GM18526 (cell line): Measurements from ENCODE around the gene TSPAN11.

Experiments used
- POLR2A ChIP-seq: IDR thresholded peaks from 3 replicates; pipeline ENCODE4 v1.6.1; 2011; ENCODE audit not compliant: insufficient read length; ENCODE audit errors: extremely low read depth

The TSPAN11 gene

DNA sequence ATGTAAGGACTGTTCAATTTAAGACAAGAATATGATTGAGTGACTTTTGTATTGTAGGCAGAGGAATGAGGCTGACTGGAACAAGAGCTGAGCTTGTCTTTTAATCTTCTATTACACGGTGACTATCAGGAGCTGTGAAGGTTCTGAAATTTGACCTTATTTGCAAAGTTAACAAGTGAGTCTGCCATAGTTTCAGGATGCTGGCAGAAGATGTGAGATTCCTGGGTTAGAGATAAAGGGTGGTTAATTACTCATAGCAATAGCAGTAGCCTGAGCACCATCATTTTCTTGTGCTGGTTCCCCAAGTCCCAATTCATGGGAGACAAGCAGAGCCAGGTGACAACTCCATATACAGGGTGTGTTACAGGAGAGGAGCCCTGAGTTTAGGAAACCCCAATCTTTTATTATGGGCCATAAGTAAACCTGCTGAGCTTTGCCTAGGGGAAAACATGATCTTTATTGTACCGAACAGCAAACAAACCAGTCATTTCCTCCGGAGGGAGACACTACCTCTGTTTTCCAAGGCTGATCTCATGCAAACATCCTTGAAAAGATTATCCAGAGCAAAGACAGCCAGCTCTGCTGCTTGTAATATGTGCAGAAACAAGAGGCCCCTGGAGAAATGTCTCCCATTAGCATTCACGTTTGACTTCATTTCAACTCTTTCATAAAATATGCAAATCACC is 95.4 kb downstream of the TSPAN11 start:
- TF ChIP-seq POLR2A = no peak

DNA sequence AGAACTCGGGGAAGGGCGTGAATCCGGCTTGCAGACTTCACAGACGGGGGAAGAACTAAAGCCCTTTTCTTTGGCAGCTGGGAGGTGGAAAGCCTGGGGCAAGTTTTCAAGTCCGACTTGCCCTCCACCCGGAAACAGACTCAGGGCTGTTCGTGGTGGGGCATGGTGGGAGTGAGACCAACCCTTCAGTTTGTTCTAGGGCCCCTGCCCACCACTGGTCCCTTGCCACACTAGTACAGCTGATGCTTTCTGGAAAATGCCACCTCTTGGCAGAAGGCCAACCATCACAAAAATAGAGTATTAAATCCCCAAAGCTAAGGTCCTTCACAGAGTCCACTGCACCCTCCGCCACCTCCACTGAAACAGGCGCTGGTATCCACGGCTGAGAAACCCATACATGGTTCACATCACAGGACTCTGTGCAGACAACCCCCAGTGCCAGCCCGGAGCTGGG is 96.8 kb downstream of the TSPAN11 start:
- TF ChIP-seq POLR2A = no peak

DNA sequence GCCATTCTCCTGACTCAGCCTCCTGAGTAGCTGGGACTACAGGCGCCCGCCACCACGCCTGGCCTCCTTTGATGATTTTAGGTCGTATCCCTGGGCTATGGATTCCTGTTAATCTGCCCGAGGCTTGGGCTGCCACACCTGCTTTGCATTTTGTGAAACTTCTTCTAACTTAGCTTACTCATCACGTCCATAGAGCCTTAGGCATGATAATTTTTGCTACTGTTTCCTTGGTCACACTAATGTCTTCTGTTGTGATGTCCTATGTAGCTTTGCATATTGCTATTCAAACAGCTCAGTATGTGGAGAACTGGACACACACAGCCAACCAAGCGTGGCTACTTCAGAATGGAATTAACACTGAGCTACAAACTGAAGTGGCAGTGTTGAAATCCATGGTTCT is 99.7 kb downstream of the TSPAN11 start:
- no peak for TF ChIP-seq POLR2A

DNA sequence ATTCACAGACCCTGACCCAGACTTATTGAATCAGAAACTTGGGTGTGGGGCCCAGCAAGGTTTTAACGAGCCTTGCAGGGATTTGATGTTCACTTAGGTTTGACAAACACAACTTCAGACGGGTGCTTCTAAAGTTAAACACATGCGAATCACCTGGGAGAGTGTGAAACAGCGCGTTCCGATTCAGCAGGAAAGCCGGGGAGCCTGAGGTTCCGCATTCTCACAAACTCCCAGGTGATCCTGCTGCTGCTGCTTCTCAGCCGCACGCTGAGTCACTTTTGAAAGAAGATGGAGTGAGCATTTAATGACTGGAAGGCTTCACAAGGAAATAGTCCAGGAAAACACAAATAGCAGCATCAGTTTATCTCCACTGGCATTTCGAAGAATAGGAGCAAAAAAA is 102.9 kb downstream of the TSPAN11 start:
- TF ChIP-seq POLR2A = no peak

DNA sequence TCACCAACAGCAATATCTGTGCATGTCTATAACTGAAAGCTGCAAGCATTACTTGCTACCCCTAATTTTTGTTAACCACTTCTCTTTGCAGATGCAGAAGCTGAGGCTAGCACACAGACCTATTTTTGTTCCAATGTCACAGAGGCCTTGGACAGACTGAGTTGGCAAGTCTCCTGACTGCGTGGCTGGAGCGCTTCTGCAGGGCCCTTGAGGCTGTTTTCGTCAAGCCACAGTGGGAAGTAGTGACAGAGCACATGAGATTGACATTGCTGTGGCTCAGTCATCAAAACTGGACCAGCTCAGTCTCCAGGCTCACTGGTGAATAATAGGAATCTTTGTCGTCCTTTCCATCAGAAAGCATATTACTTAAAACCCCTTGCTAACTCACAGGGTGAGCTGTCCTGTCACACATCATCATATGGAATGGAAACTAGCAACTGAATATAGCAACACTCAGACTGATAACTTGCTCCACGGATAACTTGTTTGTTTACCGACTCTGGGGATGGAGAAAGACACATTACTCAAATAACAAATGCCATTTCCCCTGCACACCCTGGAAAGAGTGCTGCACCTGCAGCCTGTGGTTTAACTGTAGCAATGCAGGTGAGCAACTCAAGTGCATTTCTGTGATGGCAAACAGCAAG is 103.5 kb downstream of the TSPAN11 start:
- no peak for TF ChIP-seq POLR2A

DNA sequence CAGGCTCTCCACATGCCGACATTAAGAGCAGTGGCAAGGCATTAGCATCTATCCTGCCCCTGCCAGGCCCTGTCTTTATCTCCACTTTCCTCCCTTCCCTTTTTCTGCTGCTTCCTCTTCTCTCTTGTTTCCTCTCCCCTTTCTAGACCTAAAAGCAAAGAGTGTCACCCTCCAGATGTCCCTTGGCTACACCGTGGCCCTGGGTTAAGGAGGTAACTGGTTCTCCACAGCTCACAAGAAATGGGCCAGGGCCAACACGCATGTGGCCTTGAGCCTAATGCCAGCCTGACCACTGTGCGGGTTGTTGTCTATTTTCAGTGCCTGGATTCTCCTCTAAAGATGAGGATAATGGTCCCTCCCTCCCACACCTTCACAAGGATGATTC is 105.4 kb downstream of the TSPAN11 start:
- no peak for TF ChIP-seq POLR2A

DNA sequence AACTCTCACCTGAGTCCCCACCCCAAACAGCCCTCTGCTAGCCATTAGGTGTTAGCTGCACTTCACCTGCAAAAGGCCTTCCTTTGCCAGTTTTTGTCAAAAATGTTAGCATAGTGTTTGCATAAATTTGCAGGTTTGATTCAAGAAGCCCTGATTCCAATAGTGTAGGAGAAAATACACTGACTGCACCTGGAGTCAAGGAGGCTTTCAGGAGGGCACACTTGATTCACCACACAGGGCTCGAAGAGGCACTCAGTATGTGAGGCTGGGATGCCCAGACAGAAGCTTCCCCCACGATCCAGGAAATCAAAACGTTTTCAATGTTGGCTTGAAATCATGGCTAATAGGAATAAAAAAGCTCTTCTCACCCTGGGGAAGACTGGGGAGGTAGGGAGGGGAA is 106.6 kb downstream of the TSPAN11 start:
- no peak for TF ChIP-seq POLR2A

DNA sequence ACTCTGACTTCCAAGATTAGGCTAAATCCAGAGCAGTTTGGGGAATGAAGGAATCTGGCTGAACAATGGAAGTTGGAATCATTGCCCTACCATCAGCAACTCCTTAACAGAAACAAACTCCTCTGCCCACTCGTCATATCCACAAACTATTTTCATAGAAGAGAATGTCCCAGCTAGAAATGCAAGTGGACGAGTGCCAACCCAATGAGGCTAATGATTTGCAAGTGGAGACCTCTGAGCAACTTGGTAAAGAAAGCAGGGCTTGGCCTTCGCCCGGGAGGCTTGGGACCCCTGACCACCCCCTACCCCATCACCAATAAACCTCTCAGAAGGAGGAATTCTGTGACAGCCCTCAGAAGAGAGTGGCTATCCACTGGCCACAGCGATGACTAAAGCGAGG is 107.1 kb downstream of the TSPAN11 start:
- no peak for TF ChIP-seq POLR2A

DNA sequence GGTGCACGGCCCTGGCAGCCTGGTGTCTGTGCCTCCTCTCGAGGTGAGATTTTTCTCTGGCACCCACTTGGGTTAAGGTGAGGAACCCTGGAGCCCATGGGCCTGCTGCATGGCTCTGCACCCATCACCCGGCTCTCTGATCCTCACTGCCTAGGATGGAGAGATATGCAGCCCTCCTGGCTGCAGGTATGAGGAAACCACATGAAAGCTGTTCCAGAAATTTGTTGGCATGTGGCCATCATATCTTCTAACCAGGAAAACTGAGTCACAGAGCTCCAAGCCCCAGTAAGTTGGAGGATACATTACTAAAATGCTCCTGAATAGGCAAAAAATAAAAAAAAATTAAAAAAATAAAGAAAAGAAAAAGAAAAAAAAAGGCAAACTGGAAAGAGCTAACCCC is 107.8 kb downstream of the TSPAN11 start:
- TF ChIP-seq POLR2A = no peak

DNA sequence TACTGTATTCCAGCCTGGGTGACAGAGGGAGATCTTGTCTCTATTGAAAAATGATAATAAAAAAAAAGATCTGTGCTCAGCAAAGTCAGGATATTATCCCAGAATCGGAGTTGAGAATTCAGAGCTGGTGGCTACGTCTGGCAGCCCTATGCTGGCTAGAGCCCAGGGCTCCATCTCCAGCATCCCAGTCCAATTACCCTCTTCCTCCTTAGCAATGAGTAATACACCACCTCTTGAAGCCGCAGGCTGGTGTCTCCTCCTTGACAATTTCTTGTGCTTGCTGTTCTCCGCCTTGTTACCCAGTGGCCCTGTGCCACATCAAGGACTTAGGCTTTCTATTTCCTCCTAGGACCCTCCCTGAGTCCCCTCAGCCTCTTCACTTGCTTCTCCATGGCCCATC is 108.7 kb downstream of the TSPAN11 start:
- TF ChIP-seq POLR2A = no peak

DNA sequence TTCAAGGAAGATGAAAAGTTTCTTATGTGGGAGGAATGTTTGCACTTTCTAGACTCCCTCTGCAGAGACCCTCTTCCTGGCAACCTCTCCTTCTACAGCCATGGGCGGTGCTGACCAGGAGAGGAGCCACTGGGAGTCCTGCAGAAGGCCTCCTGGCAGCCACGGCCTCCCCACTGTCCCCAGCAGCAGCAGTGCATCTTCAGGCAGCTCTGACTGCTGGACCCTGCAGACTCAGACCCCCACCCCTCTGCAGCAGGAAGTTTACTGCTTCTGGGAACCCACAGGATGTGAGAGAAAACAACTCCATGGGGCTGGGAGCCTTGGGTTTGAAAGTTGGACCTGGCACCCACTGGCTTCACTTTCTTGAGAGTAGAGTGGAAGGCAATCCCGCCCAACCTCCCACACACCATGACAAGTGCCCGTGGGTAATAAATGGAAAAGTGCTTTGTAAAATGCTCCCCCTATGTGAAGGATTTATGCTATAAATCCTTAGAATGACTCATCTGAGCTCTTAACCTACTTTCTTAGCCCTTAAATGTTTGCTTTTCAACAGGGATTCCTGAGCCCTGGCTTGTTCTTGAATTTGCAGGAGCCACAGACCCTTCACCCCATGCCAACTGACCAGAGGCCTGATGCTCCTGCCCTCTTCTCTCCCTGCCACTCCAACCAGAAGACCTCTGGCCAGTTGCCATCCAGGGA is 109.6 kb downstream of the TSPAN11 start:
- TF ChIP-seq POLR2A = no peak

DNA sequence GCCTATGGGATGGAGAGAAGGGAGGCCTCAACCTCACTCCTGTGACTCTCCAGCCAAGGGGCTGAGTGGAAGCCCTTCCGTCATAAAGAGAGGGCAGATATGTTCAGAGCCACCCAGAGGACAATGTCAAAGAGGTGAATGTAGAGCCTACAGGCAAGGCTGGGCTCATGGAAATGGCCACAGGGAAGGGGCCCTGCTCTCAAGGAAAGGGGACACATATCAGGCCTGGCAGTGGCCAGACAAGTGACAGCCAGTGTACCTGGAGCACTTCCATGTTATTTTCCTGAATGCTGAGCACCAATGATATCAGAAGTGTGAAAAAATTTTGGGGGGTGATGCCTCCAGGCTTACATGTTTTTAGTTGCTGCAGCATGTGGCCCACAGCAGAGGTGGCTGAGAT is 110.5 kb downstream of the TSPAN11 start:
- TF ChIP-seq POLR2A = no peak

DNA sequence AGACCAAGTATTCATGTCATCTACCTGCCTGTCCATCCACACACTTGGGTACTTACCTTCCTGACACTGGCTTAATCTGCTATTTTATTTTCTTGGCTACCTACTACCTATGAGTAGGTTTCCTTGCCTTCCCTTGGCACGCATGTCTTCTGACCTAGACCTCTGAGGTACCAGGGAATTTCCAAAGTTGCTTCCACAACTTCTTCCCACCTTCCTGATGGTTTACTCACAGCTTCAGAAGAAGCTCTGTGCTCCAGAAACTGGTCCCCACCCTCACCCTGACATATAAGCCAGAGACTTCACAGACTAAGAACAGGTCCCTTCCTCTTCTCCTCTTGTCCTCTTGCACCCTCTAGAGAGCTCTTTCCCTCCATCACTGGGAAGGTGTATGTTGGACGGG is 111.4 kb downstream of the TSPAN11 start:
- TF ChIP-seq POLR2A = no peak

DNA sequence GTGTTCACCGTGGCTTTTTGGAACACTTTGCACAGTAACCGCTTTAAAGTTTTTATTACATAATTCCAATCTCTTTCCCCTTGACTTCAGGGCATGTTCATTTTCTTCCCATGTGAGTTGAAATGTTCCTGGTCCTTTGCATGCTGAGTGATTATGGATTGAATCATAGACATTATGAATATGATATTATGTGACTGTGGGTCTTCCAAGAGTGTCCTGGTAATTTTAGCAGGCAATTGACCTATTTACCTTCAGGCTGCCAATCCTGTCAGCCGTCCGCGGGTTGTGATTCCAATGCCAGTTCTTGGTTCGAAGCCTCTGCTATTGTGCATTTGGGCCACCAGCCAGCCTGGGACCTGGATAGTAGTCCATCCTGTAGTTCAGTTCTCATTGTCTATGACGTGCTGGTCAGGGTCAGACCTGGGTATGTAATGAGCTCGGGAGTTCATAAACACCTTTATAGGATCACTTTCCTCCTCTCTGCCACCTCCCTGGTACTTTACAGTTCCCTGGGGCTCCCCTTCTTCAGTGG is 114.6 kb downstream of the TSPAN11 start:
- TF ChIP-seq POLR2A = no peak
